HG03342 (cell line): ENCODE data around the gene LCK.
A peak's percentile ranks its signal among the peaks of the same experiment; 100 is the strongest.
"Not testable (repeated sequence)": the region's sequence is repeated elsewhere in the genome, so short reads cannot be mapped to it uniquely, and the experiment has no call there.

Experiments used
- ATAC-seq: cut with Tn5 transposase; IDR thresholded peaks from one replicate; pipeline ENCODE4 v1.9.1; 2021; ENCODE audit warnings: mild to moderate bottlenecking, moderate library complexity; ENCODE audit not compliant: unreplicated experiment

The LCK gene

DNA sequence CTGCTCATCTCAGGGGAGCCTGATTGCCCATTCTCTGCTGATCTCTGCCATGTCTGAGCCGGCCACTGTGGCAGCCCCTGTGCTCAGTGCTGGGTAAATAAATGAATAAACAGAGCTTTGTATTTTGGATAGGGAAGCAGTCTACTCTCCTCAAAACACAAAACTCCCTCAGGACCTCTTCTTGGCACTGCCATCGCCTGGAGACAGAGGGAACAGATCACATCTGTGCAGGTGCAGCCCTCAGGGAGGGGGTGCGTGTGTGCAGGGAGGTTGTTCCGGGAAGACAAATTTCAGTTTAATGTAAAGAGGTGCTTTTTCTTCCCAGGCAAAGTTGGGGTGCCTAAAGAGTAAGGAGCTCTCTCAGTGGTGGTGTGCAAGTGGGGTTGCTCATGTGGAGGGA lies 11.7 kb upstream of the LCK start:
- ATAC-seq, result no peak

DNA sequence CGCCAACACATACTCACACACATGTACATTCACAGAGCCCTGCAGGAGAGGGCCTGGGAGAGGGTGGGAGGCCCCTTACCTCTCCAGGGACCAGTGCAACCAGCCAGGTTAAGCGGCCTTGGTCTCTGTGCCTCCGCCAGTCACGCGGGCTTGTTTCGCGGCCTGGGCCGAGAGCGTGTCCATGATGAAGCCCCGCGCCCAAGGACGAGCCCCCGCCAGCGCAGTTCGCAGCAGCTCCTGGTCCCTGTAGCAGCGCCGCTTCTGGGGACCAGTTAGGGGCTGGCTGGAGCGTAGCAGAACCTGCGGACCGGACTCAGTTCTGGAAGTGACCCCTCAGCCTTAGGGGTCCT lies 11.3 kb upstream of the LCK start:
- no peak for ATAC-seq

DNA sequence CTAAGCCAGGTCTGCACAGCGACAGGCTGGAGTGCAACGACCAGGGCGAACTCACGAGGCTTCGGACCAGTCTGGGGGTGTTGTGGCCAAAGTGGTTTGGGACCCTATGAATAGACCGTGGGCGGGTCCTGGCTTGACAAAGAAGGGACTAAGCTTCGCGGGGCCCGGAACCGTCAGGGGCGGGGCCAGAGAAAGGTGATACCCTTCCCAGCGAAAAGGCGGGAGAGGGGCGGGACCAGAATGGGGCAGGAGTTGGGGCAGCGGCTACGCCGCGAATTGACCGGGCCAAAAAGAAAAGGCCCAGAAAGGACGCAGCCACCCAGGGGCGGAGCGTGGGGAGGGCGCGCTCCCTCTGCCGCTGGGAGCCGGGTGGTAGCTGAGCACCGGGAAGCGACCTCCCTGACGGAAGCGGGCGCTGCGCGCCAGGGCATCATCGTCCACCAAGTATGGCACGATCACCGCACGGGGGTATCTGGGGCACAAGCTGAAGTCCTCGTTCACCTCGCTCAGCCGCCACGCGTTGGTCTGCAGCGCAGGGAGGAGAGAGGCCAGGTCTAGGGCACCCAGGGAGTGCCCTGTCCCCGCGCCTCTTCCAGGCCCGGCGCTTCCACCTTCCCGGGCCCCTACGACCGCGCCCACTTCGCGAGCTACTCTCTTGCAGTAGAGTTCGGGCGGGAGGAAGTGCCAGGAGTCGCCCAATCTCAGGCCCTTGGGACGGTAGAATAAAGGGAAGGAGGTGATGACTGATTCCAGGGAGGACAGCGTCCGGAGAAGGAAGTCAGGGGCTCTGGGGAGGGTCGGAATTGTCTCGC lies 10.7 kb upstream of the LCK start:
- ATAC-seq, result peak; percentile 39

DNA sequence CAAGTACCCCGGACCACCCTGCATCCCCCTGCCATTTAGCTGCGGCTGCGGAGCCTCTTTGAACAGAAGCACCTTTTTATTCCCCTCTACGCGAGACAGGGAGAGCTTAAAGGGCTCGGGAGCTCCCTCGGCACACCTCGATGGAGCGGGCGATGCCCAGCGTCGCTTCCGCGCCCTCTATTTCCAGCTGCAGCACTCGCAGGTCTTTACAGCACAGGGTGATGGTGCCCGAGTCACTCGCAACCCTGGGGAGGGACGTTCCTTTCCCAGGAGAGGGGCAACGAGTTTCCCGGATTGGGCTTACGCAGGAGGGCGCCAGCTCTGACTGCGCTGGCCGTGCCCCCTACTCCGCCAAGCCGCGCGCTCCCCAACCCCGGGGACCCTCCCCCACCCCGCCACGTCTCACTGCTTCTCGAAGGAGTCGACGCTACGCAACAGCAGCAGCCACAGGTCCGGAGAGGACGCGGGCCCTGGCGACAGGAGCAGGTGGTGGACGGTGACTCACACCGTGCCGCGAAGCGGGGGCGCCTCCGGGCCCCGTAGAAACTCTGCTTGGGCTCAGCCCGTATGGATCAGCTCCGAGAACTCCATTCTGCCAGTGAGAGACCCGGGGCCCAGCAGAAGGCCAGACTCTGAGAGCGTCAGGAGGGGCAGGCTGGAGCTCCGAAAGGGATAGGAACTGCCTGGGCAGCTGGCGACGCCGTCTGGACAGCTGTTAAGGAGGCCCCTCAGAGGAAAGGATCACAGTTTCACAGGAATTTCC lies 9.9 kb upstream of the LCK start:
- peak; percentile 44 for ATAC-seq

DNA sequence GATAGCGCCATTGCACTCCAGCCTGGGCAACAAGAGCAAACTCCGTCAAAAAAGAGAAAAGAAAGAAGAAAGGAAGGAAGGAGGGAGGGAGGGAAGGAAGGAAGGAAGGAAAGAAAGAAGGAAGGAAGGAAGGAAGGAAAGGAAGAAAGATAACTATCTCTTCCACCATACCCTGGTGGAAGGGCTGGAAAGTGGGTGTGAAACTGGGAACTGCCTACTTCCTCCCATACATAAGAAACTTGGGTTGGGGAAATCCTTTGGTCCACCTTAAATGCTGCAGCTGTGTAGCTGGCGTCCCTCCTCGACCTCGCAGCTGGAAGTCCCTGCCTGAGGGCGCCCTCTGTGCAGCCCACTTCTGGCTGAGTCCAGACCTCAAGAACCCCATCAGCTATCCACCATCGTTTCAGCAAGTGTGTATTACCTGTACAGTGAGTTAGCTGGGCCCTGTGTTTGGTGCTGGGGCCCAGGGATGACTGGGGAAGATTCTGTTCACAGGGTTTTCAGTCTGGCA lies 8.7 kb upstream of the LCK start:
- no peak for ATAC-seq

DNA sequence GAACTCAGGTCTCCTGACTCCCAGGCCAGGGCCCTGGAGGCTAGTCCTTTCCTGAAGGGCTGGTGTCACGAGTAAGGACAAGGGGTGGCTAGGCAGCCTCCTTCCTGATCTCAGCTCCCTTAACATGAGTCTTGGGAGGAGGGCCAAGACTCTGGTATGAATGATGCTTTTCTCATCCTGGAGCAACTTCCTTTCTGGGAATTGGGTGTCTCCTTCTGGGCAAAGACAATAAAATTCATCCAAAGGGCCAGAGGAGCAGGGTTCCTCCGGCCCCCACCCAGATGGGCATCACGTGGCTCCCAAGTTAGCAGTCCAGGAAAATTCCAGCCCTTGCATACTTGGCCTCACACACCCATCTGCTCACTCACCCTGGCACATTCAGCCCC lies 4.2 kb upstream of the LCK start, which contains the start of gene FAM167B:
FAM167B (plus strand) TSS at position 335 of the 386 bp plus-strand sequence. CDS start 200 bp downstream, outside the sequence.
- ATAC-seq, result no peak

DNA sequence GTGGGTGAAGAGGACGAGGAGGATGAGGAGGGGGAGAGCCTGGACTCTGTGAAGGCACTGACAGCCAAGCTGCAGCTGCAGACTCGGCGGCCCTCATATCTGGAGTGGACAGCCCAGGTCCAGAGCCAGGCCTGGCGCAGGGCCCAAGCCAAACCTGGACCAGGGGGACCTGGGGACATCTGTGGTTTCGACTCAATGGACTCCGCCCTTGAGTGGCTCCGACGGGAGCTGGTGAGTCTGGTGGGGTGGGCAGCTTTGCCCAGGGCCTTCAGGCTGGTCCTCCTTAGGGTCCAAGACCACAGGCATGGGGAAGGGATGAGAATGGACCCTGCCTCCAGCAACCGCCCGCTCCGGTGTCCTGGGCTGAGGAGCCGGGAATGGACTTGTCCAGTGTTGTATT lies 3.6 kb upstream of the LCK start:
- ATAC-seq, result no peak

DNA sequence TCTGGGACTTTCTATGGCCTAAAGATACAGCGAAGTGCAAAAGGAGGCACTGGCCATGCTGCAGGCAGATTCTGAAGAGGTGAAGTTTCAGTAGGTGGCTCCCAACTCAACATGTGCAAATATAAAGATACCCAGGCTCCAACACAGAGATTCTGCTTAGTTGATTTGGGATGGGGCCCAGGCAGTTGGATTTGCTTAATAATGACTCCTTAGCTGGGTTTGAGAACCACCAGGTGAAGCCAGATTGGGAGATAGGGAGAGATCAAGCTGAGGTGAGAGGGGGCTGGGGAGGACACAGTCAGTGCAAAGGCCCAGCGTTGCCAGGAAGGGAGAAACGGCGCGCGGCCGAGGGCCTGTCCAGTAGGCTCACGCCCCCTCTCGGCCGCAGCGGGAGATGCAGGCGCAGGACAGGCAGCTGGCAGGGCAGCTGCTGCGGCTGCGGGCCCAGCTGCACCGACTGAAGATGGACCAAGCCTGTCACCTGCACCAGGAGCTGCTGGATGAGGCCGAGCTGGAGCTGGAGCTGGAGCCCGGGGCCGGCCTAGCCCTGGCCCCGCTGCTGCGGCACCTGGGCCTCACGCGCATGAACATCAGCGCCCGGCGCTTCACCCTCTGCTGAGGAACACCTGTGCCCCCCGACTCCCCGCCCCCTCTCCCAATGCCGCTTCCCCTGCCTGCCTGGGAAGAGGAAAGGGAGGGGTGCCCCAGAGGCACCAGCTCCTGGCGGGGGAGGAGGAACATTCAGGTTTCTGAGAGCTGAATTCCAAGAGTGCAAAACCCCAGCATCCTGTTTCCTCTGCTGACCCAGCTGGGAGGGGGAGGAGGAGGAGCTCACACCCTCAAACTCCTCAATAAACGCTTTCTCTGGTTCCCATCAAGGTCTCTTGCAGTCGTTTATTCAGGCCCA lies 2.8 kb upstream of the LCK start:
- no peak for ATAC-seq

DNA sequence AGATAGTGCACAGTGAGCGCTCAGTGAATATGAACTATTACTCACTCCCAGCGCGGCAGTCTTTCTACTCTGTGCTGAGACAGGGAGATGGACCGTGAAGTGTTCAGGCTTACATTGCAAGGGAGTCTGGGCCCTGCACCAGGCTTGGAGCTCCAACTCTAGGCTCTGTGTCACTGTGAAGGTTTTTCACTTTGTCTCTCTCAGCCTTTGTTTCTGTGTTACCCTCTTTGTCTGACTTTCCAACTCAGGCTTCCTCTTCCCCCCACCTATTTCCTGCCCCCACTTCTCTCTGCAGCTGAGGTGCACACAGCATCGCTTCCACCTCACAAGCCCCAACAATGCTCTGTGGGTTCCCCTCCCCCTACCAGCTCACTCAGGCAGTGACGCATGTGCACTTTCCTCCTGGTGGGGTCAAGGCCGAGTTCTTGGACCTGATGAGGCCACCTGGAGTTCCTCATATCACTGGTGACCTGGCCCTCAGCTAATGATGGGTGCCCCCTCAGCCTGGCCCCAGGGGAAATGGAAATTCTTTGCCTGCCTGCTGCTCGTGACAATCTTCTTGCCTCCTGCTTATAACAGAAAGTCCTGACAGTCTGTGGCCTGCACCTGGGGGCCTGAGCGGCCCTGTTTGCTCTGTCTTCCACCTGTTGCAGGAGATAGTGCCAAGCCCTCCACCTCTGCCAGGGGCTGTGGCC lies 1.1 kb upstream of the LCK start:
- peak; percentile 54 for ATAC-seq

DNA sequence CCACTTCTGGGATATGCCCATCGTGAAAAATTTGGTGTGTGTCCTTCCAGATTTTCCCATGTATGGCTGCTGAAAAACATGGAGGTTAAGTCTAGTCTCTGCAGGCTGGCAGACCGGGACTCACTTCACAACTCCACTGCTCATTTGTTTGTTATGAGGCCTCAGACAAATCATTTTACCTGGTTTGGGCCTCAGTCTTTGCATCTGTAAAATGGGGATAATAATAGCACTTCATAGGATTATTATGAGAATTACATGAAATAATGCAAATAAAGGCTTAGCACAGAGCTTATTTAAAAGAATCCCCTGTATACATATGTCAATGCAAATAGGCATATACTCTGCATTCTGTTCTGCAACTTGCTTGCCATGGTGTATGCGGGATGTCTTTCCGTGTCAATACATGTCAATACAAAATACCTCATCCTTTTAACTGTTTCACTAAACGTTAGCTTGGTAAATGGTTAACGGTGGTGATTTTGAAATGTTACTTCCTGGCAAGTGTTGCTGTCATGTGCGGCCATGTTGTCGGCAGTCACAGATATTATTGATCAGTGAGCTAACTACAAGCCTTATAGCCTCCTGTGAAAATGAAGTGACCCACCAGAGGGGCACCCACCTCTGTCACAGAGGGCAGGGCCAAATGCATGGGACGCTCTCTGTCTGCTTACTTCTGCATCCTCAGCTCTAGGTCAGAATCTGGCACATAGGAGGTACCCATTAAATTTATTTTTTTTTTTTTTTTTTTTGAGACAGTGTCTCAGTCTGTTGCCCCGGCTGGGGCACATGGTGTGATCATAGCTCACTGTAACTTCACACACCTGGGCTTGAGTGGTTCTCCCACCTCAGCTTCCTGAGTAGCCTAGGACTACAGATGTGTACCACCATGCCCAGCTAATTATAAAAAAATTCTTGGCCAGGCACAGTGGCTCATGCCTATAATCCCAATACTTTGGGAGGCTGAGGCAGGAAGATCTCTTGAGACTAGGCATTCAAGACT lies 4.3 kb downstream of the LCK start:
- ATAC-seq, result no peak

DNA sequence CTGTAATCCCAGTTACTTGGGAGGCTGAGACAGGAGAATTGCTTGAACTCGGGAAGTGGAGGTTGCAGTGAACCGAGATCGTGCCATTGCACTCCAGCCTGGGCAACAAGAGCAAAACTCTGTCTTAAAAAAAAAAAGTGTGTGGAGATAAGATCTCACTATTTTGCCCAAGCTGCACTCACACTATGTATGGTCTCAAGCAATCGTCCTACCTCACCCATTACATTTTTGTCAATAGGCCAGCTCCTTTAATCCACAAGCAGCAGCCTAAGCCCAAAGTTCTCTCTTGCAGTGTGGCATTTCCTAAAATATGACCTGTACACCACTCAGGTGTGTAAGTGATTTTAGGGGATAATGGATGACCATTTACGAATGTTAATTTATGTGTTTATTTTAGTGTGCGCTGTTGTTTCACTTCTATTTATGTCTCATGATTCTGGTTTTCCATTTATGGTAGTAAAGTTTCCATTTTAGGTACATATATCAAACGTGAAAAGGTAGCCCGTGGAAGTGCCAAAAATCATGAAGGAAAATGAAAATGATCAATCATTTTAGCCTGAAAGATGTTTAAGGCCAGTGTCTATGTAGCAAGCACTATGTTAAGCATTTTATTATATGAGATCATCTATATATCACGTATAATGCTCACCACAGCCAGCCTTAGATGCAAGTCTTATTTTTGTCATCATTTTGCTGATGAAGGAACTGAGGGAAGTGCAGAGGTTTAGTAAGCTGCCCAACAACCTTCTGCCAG lies 5.6 kb downstream of the LCK start:
- ATAC-seq, result no peak

DNA sequence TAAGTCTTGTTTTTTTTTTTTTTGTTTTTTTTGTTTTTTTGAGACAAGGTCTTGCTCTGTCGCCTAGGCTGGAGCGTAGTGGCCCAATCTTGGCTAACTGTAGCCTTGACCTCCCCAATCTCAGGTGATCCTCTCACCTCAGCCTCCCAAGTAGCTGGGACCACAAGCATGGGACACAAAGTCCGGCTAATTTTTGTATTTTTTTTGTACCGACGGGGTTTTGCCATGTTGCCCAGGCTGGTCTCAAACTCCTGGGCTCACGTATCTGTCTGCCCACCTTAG lies 6.1 kb downstream of the LCK start:
- ATAC-seq, result no peak

DNA sequence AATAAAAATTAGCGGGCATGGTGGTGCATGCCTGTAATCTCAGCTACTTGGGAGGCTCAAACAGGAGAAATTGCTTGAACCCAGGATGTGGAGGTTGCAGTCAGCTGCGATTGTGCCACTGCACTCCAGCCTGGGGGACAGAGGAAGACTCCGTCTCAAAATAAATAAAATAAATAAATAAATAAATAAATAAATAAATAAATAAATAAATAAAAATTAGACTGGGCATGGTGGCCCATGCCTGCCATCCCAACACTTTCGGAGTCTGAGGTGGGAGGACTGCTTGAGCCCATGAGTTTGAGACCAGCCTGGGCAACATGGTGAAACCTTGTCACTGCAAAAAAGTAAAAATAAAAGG lies 12.2 kb downstream of the LCK start:
- ATAC-seq, result not testable (repeated sequence)

DNA sequence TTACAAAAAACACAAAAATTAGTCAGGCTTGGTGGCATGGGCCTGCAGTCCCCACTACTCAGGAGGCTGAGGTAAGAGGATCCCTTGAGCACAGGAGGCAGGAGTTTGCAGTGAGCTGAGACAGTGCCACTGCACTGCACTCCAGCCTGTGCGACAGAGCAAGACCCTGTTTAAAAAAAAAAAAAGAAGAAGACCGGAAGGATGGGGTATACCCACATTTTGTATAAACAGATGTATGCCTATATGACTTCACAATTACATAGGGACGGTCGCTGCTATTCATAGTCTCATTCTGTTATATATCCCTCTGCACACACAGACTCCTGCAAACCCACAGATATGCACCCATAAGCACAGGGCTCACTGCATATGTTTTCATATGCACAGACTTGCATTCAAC lies 12.7 kb downstream of the LCK start:
- ATAC-seq, result no peak

DNA sequence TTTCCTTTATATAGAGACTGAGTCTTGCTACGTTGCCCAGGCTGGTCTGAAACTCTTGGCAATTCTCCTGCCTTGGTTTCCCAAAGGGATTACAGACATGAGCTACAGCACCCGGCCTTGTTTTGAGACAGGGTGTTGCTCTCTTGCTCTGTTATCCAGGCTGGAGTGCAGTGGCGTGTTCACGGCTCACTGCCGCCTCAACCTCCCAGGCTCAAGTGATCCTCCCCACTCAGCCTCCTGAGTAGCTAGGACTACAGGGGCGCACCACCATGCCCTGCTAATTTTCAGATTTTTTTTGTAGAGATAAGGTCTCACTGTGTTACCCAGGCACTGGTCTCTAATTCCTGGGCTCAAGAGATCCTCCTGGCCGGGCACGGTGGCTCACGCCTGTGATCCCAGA lies 14.8 kb downstream of the LCK start:
- no peak for ATAC-seq

DNA sequence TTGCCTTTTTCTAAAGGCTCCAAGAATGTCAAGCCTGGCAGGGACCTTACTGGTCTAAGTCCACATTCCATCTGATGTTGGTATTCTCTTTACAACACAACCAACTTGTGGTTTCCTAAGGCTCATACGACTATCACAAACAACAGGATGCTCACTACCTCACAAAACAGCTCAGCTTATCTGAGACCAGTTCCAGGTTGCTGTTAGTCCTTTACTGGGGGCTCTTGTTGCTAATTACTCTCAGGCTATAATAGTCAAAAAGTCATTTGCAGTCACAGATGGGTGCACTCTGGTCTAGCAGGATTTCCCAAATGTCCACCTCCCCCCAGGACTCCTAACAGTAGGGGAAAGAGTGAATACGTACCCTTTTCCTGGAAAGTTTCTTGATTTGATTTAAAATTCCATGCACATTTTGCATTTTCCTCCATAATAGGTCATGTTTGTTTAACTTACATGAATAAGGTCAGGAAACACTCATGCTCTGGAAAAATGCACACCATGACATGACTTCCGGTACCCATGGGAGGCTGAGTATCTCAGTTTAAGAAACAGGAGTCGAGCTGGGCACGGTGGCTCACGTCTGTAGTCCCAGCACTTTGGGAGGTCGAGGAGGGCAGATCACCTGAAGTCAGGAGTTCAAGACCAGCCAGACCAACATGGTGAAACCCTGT lies 16.0 kb downstream of the LCK start:
- no peak for ATAC-seq

DNA sequence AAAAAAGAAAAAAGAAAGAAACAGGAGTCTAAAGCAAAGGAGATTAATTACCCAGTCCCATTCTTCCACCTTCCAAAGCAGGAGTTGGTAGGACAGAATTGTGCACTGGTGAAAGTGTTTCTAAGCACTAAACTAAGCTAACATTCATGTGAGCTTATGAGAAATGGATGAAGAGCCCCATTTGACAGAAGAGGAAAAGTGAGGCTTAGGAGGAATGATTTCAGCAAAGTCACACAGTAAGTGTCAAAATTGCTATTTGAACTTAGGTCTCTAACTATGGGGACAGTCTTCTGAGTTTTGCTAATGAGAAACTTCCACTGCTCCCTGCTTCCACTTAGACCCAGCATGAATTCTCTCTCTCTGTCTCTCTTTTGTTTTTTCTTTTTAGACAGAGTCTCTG lies 18.7 kb downstream of the LCK start:
- no peak for ATAC-seq
